GM21825 (cell line): ENCODE data around the gene CRYBG1.

ENCODE experiments used
- ATAC-seq: cut with Tn5 transposase; IDR thresholded peaks from one replicate; pipeline ENCODE4 v1.9.1; 2021; ENCODE audit warnings: mild to moderate bottlenecking, moderate library complexity; ENCODE audit not compliant: unreplicated experiment

The CRYBG1 gene

GRCh38 chr6:106360410-106360988, at the start of gene CRYBG1:
CRYBG1 (plus strand) TSS chr6:106360717; CDS start chr6:106360909, 192 bp downstream.
- ATAC-seq, result peak; percentile 61

- no peak for ATAC-seq
Observed at GRCh38 chr6:106315765-106316374, 44.6 kb upstream of the CRYBG1 start.

DNA sequence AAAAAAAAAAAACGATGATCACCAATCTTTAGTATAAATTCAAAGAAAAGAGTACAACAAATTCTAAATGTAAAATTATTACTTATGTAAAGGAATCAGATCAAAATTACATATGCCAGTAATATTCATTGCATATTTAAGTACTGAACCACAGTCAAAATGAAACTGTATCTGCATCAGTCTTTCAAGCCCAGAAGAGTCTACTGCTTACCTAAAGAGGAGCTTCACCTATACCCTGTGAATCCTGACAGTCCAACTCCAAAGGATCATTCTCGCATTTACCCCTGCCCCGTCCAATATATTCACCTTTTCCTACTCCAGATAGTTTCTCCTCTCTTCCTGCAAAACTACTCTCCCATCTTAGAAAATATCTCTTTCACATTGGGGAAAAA, 44.1 kb upstream of the CRYBG1 start:
- ATAC-seq, result no peak

DNA sequence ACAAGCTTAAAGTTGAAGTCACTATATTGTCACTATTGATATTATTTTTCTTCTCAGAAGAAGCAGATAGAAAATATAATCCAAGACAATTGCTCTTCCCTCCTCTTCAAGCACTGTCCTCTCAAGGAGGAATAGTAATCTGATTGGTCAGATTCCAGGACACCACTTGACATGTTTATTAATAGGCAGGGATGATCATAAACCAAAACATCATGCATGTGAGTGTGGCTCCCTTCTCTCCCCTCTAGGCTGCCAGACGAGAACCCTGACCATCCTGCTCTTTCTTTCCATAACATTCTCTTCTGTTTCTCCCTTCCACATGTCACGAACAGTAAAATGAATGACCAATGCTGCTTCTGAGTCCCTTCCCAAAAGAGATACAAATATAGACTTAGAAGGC, 42.5 kb upstream of the CRYBG1 start:
- ATAC-seq, result no peak

DNA sequence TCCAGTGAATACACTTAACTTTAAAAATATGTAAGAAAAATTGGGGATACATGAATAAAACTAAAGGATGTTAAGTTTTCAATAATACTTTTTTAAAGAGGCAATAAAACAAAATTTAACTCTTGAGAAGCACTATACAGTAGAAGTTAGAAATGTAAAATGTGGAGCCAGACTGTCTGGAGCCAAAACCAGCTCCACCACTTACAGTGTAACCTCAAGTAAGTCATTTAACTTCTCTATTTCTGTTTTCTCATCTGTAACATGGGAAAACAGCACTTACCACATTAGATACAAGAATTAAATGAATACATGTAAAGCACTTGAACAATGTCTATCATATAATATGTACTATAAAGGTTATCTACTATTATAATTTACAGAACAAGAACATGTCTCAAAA, 41.7 kb upstream of the CRYBG1 start:
- no peak for ATAC-seq

GRCh38 chr6:106321940-106322339, 38.6 kb upstream of the CRYBG1 start:
- ATAC-seq, result no peak

- ATAC-seq, result no peak
Observed at GRCh38 chr6:106324726-106325335, 35.7 kb upstream of the CRYBG1 start.

GRCh38 chr6:106325336-106326178, 35.0 kb upstream of the CRYBG1 start, which contains the start of gene ATG5:
ATG5 (minus strand) TSS chr6:106325760; CDS start chr6:106316208, 9,552 bp downstream.
- peak; percentile 96 for ATAC-seq

- peak; percentile 55 for ATAC-seq
Observed at GRCh38 chr6:106334646-106335448, 25.7 kb upstream of the CRYBG1 start.

- peak; percentile 74 for ATAC-seq
Observed at GRCh38 chr6:106339334-106340029, 21.0 kb upstream of the CRYBG1 start.

- ATAC-seq, result no peak
Observed at GRCh38 chr6:106347219-106347618, 13.3 kb upstream of the CRYBG1 start.

- ATAC-seq, result no peak
Observed at GRCh38 chr6:106356378-106356777, 4.1 kb upstream of the CRYBG1 start.

DNA sequence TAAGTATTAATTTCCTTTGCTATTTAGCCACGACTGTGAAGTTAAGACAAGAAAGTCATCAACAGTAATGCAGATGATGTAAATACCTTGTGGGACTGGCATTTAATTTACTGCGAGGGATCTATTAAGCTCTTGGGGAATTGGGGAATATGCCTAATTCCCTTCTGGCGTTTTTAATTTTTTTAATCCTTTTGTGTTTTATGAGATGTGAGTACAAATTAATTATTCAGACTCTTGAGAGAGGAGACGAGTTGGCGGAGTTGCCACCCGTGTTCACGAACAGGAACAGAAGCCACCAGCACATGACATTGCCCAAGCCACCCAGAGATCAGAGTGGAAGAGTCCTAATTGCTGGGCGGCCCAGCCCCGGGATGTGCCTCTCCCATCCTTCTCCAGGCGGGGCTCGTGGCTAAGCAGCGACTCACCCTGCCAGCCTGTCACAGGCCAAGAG, 533 bp upstream of the CRYBG1 start:
- no peak for ATAC-seq

DNA sequence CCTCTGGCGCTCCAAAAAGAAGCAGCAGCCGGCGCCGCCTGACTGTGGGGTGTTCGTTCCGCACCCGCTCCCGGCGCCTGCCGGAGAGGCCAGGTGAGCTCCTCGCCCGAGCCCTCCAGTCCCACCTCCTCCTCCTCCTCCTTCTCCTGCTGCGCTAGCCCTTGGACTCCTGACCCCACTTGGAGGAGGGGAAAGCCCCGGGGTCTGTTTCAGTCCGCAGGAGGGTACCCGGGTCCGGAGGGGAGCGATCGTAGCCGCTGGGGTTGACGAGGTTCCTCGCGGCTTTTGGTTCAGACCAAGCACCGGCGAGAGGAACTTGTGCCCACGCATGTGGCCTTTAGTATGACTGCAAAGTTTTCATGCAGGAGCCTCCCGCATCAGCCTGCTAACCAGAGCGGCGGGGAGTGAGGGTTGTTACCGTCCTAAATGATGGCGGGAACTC, 493 bp downstream of the CRYBG1 start:
- peak; percentile 35 for ATAC-seq

DNA sequence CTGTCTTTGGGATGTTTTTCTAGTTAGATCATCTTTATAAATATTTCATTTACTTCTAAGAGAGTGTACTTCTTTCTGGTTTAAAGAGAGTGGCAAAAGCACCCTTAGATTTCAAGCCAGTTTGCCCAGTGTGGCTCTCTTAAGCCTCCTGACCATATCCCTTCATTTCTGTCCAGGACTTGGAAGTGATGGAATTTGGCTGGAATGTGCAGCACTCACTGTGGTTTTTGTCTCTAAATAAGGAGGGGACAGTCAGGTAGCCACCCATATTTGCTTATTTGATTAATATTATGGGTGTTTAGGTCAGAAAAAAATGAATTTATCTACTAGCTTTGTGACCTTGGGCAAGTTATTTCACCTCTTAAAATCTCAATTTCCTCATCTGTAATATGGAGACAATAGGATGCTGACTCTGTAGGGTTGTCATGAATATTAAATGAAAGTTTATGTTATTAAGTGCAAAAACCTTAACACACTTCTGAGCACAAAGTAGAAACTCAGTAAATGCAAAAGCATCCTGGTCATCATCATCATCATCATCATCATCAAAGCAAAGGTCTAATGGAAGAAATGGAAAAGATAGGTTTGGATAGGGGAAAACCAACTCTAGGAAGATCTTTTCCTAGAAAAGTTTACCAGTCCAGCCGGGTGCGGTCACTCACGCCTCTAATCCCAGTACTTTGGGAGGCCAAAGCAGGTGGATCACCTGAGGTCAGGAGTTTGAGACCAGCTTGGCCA, 3.1 kb downstream of the CRYBG1 start:
- ATAC-seq, result no peak

- ATAC-seq, result no peak
Observed at GRCh38 chr6:106369739-106370138, 9.2 kb downstream of the CRYBG1 start.

DNA sequence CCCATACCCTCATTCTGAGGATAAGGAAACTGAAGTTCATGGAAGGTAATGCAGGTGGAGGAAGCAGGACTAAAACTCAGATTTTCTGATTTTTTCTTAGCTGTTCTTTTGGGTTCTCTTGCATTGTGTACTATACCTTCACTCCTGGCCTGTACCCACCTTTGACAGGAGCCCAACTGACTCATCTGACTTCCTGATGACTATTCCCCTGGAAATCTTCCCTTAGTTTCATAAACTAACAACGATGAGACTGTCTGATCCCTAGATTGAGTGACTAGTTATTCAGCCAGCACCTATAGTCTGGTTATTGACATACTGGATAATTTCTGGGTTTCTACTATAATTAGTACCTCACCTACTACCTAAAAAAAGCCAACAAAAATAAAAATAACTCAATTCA, 10.1 kb downstream of the CRYBG1 start:
- no peak for ATAC-seq

DNA sequence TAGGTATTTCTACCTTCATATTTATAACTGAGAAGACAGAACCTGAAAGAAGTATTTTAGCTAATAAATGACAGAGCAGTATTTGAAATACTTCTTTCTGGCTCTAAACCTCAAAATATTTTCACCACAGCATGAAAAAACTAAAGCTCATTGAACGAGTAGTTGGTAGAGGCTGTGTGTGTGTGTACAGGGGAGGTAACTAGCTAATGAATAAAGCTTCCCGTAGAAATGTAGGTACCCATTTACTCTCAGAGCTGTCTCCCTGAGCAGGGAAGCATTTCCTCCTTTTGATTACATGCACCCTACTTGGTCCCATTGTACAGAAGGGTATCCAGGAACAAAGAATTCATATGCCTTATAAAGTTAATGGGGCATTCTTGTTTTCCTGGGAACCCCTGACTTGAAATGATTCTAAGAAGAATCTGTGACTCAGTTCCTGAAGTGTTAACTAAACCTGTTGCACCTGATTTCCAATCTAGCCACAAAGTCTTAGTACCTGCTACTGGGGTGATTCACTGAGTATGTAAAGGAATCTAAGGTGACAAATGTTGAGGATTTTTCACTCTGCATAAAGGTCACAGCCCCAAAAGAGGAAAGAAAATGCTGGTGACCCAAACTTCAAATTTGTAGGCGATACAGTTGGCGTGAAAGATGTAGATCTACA, 12.5 kb downstream of the CRYBG1 start:
- no peak for ATAC-seq
